K562 (cell line): ENCODE results near the gene CPED1. TPM values are rescaled to one million over a fixed set of nuclear protein-coding genes. Genes with fewer than 3 reads are reported as not detected.

Source experiments
- CREB1 ChIP-seq, 2 experiments: sonication (generic) in 1 of 2; formaldehyde crosslinking in 1 of 2; IDR thresholded peaks; 2 replicates each; pipeline versions ENCODE4 v1.6.1 to v1.8.0; 2012 to 2022; ENCODE audit warnings: inconsistent platforms in 1 of 2, mild to moderate bottlenecking in 1 of 2, missing genetic modification reagents in 1 of 2, moderate library complexity in 1 of 2
- ERF ChIP-seq: fragments of 450-650 bp; formaldehyde crosslinking; IDR thresholded peaks from 2 replicates; pipeline ENCODE4 v1.4.0; 2020; ENCODE audit warnings: mild to moderate bottlenecking, mixed read lengths
- FOXA3 ChIP-seq, 2 experiments: fragments of 450-650 bp in 1 of 2; sonication (generic) in 1 of 2; formaldehyde crosslinking; IDR thresholded peaks in 1 of 2; conservative IDR thresholded peaks in 1 of 2; 2 replicates each; pipeline versions ENCODE4 v1.4.0 to v1.8.0; 2020 to 2022; ENCODE audit warnings: mild to moderate bottlenecking in 2 of 2, missing genetic modification reagents in 1 of 2
- HMG20B ChIP-seq: fragments of 250-450 bp; sonication (Bioruptor Pico); IDR thresholded peaks from 2 replicates; pipeline ENCODE4 v1.5.0; 2021; ENCODE audit warnings: mild to moderate bottlenecking
- KDM2B ChIP-seq: fragments of 250-450 bp; sonication (Bioruptor Pico); IDR thresholded peaks from 2 replicates; pipeline ENCODE4 v1.8.0; 2021; ENCODE audit warnings: mild to moderate bottlenecking, moderate library complexity
- PRDM10 ChIP-seq: fragments of 450-650 bp; IDR thresholded peaks from 2 replicates; pipeline ENCODE4 v1.6.1; 2018; ENCODE audit not compliant: partially characterized antibody
- SREBF2 ChIP-seq: sonication (generic); formaldehyde crosslinking; IDR thresholded peaks from 2 replicates; pipeline ENCODE4 v1.4.0; 2020; ENCODE audit warnings: mild to moderate bottlenecking, missing genetic modification reagents
- polyA plus RNA-seq, 8 experiments: library from polyadenylated mRNA; depleted of rRNA in 4 of 8; stranded (reverse) in 5 of 8; unstranded in 3 of 8; fragments of >200 nt; fragmentation: Nextera tagmentation in 2 of 8; fragmentation: Illumina TruSeq in 1 of 8; extraction: Ambion mirVana in 2 of 8; extraction: Trizol in 1 of 8; gene quantifications; 2 replicates each; pipeline versions ENCODE4 v1.2.1 to v1.2.3, GENCODE V29; 2011 to 2014; ENCODE audit warnings: inconsistent platforms in 1 of 8, missing spikeins in 1 of 8
- total RNA-seq, 7 experiments: library from RNA; depleted of rRNA in 6 of 7; stranded (reverse); fragments of >200 nt in 6 of 7; fragmentation: Illumina TruSeq in 2 of 7; extraction: Trizol in 2 of 7; gene quantifications; 2 replicates each; pipeline versions ENCODE4 v1.2.1 to v1.2.3, GENCODE V29; 2011 to 2021; ENCODE audit warnings: low replicate concordance in 1 of 7
- TF ChIP-seq, protein P1 (sequence below): fragments of 250-450 bp; sonication (Bioruptor Pico); IDR thresholded peaks from 2 replicates; pipeline ENCODE4 v1.5.0; 2021; ENCODE audit warnings: mild to moderate bottlenecking, borderline replicate concordance
- TF ChIP-seq, protein P2 (sequence below): sonication (generic); formaldehyde crosslinking; IDR thresholded peaks from 2 replicates; pipeline ENCODE4 v1.8.0; 2022; ENCODE audit warnings: missing genetic modification reagents, mild to moderate bottlenecking, borderline replicate concordance
- TF ChIP-seq, protein P3 (sequence below), 2 experiments: fragments of 450-650 bp; IDR thresholded peaks; 2 replicates each; pipeline ENCODE4 v1.6.1; 2018; ENCODE audit warnings: mild to moderate bottlenecking in 2 of 2, low read depth in 1 of 2; ENCODE audit not compliant: partially characterized antibody in 2 of 2
- TF ChIP-seq, protein P4 (sequence below): fragments of 250-450 bp; sonication (Bioruptor Pico); IDR thresholded peaks from 2 replicates; pipeline ENCODE4 v1.8.0; 2022; ENCODE audit warnings: inconsistent platforms

The CPED1 gene
- total and polyA plus RNA-seq, 9 of the 15 experiments (the other 6 are each of a cell fraction or from before 2014, with no cell fraction given) = 195 to 393 (median 290) TPM

DNA sequence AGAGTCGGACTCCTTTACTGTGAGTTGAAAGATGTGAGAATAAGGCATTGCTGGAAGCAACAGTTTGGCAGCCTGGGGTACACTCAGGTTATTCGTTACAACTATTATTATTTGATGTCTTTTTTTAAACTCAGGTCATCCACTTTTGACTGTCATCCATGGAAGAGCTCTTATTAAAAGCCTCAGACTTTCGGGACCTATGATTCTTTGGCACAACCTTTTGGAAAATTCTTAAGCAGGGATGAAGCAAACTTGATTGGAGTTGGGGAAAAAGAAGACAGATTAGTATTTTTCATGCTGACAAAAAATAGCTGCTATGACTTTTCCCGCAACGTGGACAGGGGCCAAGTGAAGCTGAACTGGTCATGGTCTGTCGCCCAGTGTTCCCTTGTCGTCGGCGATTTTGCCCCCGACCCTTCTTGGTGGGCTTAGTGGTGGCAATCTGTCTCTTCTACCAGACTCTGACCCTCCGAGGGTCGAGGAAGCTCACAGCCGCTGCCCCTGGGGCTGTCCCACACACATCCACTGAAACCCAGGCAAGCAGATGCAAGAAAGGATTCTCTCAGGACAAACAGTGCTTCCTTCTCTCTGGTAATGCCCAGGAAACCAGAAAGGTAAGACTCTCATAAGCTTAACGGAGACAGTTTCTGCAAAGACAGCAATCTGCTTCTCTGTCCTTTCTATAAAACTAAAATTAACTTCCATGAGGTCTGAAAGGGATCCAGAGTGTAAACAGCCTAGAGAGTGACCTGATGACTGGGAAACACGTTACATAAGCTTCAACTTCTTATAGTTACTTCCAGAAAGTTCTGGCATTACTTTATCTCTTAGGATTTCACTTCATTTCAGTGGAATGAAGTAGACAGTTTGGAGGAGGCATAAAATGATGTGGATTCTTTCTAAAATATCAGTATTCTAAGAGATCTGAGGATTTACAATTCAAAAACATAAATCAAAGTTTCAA, 1.0 kb downstream of the CPED1 start (continued):
- TF ChIP-seq PRDM10 = no peak
- TF ChIP-seq, protein P1, sequence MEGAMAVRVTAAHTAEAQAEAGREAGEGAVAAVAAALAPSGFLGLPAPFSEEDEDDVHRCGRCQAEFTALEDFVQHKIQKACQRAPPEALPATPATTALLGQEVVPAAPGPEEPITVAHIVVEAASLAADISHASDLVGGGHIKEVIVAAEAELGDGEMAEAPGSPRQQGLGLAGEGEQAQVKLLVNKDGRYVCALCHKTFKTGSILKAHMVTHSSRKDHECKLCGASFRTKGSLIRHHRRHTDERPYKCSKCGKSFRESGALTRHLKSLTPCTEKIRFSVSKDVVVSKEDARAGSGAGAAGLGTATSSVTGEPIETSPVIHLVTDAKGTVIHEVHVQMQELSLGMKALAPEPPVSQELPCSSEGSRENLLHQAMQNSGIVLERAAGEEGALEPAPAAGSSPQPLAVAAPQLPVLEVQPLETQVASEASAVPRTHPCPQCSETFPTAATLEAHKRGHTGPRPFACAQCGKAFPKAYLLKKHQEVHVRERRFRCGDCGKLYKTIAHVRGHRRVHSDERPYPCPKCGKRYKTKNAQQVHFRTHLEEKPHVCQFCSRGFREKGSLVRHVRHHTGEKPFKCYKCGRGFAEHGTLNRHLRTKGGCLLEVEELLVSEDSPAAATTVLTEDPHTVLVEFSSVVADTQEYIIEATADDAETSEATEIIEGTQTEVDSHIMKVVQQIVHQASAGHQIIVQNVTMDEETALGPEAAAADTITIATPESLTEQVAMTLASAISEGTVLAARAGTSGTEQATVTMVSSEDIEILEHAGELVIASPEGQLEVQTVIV (CRISPR knock-in tag) = no peak
- TF ChIP-seq, protein P2, sequence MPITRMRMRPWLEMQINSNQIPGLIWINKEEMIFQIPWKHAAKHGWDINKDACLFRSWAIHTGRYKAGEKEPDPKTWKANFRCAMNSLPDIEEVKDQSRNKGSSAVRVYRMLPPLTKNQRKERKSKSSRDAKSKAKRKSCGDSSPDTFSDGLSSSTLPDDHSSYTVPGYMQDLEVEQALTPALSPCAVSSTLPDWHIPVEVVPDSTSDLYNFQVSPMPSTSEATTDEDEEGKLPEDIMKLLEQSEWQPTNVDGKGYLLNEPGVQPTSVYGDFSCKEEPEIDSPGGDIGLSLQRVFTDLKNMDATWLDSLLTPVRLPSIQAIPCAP (CRISPR knock-in tag) = no peak
- no peak for TF ChIP-seq KDM2B (CRISPR knock-in tag)
- no peak; the same call in 1 of the 2 replicates for TF ChIP-seq HMG20B (CRISPR knock-in tag)
- TF ChIP-seq CREB1 (IDR thresholded peaks at IDR 0.05) = no peak
- TF ChIP-seq CREB1 (CRISPR knock-in tag; IDR thresholded peaks at IDR 0.05) = no peak
- TF ChIP-seq, protein P3, sequence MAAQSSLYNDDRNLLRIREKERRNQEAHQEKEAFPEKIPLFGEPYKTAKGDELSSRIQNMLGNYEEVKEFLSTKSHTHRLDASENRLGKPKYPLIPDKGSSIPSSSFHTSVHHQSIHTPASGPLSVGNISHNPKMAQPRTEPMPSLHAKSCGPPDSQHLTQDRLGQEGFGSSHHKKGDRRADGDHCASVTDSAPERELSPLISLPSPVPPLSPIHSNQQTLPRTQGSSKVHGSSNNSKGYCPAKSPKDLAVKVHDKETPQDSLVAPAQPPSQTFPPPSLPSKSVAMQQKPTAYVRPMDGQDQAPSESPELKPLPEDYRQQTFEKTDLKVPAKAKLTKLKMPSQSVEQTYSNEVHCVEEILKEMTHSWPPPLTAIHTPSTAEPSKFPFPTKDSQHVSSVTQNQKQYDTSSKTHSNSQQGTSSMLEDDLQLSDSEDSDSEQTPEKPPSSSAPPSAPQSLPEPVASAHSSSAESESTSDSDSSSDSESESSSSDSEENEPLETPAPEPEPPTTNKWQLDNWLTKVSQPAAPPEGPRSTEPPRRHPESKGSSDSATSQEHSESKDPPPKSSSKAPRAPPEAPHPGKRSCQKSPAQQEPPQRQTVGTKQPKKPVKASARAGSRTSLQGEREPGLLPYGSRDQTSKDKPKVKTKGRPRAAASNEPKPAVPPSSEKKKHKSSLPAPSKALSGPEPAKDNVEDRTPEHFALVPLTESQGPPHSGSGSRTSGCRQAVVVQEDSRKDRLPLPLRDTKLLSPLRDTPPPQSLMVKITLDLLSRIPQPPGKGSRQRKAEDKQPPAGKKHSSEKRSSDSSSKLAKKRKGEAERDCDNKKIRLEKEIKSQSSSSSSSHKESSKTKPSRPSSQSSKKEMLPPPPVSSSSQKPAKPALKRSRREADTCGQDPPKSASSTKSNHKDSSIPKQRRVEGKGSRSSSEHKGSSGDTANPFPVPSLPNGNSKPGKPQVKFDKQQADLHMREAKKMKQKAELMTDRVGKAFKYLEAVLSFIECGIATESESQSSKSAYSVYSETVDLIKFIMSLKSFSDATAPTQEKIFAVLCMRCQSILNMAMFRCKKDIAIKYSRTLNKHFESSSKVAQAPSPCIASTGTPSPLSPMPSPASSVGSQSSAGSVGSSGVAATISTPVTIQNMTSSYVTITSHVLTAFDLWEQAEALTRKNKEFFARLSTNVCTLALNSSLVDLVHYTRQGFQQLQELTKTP (IDR thresholded peaks at IDR 0.05; ENCODE audit: low read depth in 1 of 2, partially characterized antibody in 2 of 2) = peak; percentile 33 to 53
- TF ChIP-seq, protein P4, sequence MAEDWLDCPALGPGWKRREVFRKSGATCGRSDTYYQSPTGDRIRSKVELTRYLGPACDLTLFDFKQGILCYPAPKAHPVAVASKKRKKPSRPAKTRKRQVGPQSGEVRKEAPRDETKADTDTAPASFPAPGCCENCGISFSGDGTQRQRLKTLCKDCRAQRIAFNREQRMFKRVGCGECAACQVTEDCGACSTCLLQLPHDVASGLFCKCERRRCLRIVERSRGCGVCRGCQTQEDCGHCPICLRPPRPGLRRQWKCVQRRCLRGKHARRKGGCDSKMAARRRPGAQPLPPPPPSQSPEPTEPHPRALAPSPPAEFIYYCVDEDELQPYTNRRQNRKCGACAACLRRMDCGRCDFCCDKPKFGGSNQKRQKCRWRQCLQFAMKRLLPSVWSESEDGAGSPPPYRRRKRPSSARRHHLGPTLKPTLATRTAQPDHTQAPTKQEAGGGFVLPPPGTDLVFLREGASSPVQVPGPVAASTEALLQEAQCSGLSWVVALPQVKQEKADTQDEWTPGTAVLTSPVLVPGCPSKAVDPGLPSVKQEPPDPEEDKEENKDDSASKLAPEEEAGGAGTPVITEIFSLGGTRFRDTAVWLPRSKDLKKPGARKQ (CRISPR knock-in tag) = no peak
- peak; percentile 54; the same call in 1 of the 2 replicates for TF ChIP-seq ERF (CRISPR knock-in tag)
- TF ChIP-seq FOXA3 (CRISPR knock-in tag; conservative IDR thresholded peaks at IDR 0.05 in 1 of 2, IDR thresholded peaks at IDR 0.05 in 1 of 2) = 0 out of 4 replicates have a peak, but pooled peaks of 1 of the 2 experiments have one; percentile 3
- TF ChIP-seq SREBF2 (CRISPR knock-in tag) = no peak
